ENCODE data around the gene C2CD3.
"Not testable (repeated sequence)": the region's sequence is repeated elsewhere in the genome, so short reads cannot be mapped to it uniquely, and the experiment has no call there.

Gene C2CD3

GRCh38 chr11:74162681-74163467, 7.9 kb downstream of the C2CD3 start:
- no peak for DNase-seq (ENCODE audit: low spot score)

GRCh38 chr11:74159642-74160041, 11.2 kb downstream of the C2CD3 start:
- DNase-seq (ENCODE audit: low spot score) = no peak

GRCh38 chr11:74157169-74157568, 13.6 kb downstream of the C2CD3 start:
- no peak for DNase-seq (ENCODE audit: low spot score)

- DNase-seq (ENCODE audit: low spot score) = no peak
These were observed 16.1 kb downstream of the C2CD3 start for GRCh38 chr11:74154620-74155281.

DNA sequence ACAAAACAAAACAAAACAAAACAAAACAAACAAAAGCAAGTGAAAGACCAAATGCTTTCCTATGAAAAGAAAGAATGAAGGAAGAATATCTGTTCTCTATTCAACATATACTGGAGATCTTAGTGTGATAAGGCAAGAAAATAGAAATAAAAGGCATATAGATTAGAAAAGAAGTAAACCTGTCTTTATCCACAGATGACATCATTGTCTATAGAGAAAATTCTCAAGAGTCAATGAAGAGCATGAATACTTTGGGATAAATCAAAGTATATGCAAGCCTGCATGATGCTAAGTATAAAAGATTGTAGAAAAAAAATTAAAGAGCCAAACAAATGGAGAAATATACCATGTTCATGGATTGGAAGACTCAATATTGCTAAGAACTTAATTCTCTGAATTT, 17.6 kb downstream of the C2CD3 start:
- no peak for DNase-seq (ENCODE audit: low spot score)

DNA sequence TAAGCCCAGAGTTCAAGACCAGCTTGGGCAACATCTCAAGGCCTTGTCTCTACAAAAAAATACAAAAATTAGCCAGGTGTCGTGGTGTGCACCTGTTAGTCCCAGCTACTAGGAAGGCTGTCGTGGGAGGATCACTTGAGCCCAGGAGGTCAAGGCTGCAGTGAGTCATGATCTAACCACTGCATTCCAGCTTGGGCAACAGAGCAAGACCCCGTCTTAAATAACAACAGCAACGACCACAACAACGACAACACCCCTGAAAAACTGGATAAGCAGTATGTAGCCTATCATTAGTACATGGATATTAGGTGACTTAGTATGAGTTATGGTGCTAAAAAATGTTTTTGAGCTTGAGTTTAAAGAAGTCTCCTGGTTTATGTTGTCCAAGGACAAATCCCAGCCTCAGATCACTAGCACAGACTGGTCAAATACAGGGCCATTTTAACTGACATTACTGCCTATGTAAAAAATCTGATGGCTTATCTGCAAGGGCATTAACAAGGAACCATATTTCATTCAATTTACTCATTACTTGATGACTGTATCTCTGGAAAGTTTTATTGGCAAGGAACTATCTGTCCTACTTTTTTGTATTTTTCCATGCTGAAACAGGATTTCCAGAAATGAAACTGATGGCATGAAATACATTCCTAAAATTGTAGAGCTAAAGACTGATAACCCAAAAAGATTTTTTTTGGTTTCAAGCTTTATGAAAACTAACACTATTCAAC, 23.4 kb downstream of the C2CD3 start:
- DNase-seq (ENCODE audit: low spot score) = no peak

DNA sequence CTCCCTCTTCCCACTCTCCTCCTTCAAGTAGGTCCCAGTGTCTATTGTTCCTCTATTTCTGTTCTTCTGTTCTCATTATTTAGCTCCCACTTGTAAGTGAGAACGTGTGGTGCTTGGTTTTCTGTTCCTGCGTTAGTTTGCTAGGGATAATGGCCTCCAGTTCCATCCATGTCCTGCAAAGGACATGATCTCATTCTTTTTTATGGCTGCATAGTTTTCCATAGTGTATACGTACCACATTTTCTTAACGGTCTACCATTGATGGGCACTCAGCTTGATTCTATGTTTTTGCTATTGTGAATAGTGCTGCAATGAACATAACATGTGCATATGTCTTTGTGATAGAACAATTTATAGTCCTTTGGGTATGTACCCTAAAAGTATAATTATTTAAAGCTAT, 26.2 kb downstream of the C2CD3 start:
- DNase-seq (ENCODE audit: low spot score) = no peak

DNA sequence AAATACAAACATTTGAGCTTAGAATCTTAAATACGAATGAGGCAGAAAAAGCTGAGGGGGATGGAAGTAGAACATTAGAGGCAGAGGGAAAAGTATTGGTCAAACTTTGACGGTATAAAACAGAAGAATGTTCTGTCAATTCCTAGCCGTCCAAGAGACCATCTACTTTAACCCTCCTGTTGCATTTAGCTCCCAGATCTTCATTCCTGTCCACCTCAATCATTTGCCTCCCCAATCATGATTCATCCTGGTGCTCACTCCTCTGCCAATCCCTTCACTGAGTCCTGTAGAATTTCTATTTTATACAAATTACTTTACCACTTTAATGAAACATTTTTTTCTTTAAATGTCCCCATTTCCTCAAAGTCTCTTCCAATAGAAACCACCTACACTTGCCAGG, 28.2 kb downstream of the C2CD3 start:
- DNase-seq (ENCODE audit: low spot score) = peak; percentile 49

DNA sequence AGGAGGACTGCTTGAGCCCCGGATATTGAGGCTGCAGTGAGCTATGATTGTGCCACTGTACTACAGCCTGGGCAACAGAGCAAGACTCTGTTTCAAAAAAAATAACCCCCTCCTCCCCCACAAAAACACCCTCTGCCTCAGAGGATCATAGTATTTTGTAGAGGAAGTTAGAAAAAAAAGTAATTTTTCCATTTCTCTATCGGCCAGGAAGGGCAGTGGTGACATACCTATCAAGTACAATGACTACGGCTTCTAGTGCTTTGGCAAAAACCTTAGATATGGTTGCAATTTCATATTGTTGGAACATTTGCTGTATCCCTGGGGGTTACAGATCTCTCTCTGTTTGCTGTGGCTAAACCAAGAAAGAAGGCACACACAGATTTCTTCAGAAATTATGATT, 28.9 kb downstream of the C2CD3 start:
- DNase-seq (ENCODE audit: low spot score) = no peak

DNA sequence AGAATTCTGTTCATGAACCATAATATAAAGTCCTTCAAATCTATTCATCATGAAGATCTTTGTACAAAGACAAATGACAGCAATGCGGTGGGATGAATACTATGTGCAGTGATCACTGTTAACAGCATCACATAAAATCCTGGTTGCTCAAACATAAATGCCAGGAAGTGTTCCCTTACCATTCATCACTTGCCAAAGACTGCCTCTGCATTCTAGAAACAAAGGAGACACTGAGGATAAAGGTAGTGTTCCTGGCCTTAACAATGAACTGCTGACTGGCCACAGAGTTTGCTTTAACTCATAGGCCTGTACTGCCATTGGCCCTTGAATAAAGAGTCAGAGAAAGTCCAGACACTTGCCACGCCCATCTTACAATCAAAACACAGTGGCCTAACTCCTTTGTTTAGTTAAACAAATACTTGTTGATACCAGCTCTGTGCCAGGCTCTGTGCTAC, 29.5 kb downstream of the C2CD3 start:
- no peak for DNase-seq (ENCODE audit: low spot score)

- not testable (repeated sequence) for DNase-seq (ENCODE audit: low spot score)
These were observed 30.8 kb downstream of the C2CD3 start for GRCh38 chr11:74139919-74140431.

- no peak for DNase-seq (ENCODE audit: low spot score)
These were observed 31.5 kb downstream of the C2CD3 start for GRCh38 chr11:74139151-74139918.

DNA sequence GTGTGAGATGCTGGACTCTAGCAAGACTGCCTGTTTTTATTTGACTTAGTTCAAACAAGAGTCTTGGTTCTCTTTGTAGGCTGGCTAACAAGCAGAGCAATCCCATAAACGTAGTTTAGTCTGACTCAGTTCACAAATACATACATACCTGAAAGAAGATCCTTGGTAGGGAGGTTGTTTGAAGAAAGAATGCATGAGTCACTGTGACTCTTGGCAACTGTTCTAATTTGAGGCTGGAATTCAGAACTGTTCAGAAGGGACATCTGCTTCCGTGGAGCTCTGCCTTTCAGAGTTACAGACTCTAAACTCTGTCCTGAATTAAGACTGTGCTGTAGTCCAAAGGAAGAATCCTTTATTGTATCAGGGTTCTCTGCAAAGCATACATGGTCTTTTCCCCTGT, 32.2 kb downstream of the C2CD3 start:
- peak; percentile 59 for DNase-seq (ENCODE audit: low spot score)

DNA sequence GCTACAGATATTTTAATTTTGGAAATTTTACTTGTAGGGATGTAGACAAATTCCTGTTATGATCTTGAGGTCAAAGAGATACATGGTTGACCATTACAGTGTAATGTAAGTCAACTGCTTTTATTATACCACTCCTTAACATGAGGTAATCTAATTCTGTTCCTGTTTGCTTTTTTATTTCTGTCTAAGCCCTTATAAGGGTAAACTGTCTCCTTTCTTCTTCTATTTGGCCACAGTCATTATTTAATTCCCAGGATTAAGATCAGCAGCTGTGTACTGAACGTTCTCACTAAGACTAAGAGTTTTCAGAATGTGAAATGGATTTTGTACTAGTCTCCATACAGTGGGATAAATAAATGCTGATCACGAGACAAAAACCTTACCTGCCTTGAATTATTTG, 32.8 kb downstream of the C2CD3 start:
- no peak for DNase-seq (ENCODE audit: low spot score)

- DNase-seq (ENCODE audit: low spot score) = no peak
These were observed 35.5 kb downstream of the C2CD3 start for GRCh38 chr11:74135127-74135840.

DNA sequence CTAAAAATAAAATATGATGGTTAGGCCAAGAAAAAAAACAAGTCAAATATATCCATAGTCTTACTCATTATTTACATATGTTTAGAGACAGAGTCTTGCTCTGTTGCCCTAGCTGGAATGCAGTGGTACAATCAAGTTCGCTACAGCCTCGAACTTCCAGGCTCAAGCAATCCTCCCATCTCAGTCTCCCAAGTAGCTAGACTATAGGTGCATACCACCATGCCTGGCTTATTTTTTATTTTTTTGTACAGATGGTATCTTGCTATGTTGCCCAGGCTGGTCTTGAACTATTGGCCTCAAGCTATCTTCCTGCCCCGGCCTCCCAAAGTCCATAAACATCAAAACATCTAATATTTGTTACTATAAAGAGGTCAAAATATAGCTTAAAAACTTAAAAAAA, 36.1 kb downstream of the C2CD3 start:
- DNase-seq (ENCODE audit: low spot score) = no peak

DNA sequence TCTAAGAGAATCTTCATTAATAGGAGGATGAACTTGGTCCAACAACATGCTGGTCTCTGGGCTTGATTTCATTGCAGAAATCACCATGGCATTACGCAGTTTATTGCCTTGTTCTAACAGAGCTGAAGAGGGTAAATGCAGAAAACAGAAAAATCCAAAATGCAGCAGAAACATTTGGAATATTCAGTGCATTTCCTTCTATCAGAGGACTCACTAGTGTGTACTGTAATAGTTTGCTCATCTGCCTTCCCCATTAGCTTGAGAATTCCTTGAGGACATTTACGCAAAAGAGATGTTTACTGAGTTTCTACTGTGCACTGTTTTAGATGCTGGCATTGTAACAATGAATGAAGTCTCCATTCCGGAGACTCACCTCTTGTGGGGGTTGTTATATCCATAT, 37.4 kb downstream of the C2CD3 start:
- DNase-seq (ENCODE audit: low spot score) = no peak

DNA sequence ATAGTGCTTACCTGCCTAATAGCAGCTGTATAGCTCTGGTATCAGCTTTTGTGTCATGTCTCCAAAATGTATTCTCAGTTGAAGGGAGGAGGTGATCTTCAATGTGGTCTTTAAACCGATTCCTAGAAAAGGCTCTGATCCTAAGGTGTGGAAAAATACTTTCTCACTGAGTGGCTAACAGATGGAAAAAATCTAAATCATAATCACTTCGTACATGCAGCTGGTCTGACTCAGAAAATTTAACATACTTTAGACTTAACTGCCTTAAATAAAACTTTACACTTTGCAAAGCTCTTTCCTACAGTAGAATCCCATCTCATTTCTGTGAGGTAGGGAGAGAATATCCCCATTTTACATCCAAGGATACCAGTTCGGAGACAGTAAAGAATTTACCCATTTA, 38.0 kb downstream of the C2CD3 start:
- DNase-seq (ENCODE audit: low spot score) = no peak

- DNase-seq (ENCODE audit: low spot score) = not testable (repeated sequence)
These were observed 41.7 kb downstream of the C2CD3 start for GRCh38 chr11:74129121-74129520.

GRCh38 chr11:74123008-74123448, 47.8 kb downstream of the C2CD3 start:
- peak; percentile 23 for DNase-seq (ENCODE audit: low spot score)

- no peak for DNase-seq (ENCODE audit: low spot score)
These were observed 49.0 kb downstream of the C2CD3 start for GRCh38 chr11:74121804-74122203.
